PC-9 (cell line): ENCODE measurements around the gene TMEM179. TPM values are rescaled to one million over a fixed set of nuclear protein-coding genes. Genes with fewer than 3 reads are reported as not detected.

ENCODE experiments used
- BruUV-seq: library from RNA; stranded (reverse); fragments of 400-500 nt; replicated peaks from 2 replicates; lab custom pipeline; 2021; lab: Mats Ljungman, UMichigan
- CTCF ChIA-PET: fragments of 300-600 bp; sonication (Branson Sonifier 250); formaldehyde crosslinking; loops from one replicate; lab custom pipeline; 2022; ENCODE audit warnings: antibody characterized with exemption; lab: Charles Lee
- POLR2A ChIA-PET: fragments of 300-600 bp; sonication (Branson Sonifier 250); formaldehyde crosslinking; loops from one replicate; lab custom pipeline; 2022; ENCODE audit warnings: antibody characterized with exemption; ENCODE audit not compliant: unreplicated experiment; lab: Charles Lee
- DNase-seq, 2 experiments: peaks; one replicate each; pipeline versions ENCODE4 v3.0.0 to v3.0.0-alpha.2; 2015 to 2022; ENCODE audit warnings: mixed read lengths in 1 of 2
- H2AFZ ChIP-seq: fragments of 200-600 bp; sonication (generic); 2 replicates; pipeline ENCODE4 v1.8.1; 2017; ENCODE audit warnings: antibody characterized with exemption
- H3F3A ChIP-seq: fragments of 200-600 bp; sonication (generic); 2 replicates; pipeline ENCODE4 v1.8.1; 2017; ENCODE audit warnings: antibody characterized with exemption, mild to moderate bottlenecking, low read depth; ENCODE audit not compliant: insufficient read depth
- H3K27ac ChIP-seq: fragments of 200-600 bp; sonication (generic); 2 replicates; pipeline ENCODE4 v1.6.1; 2016; ENCODE audit warnings: mixed run types
- H3K27me3 ChIP-seq: fragments of 200-600 bp; sonication (generic); 2 replicates; pipeline ENCODE4 v1.6.1; 2016; ENCODE audit warnings: low read depth, mixed run types; ENCODE audit not compliant: insufficient read depth
- H3K36me3 ChIP-seq: fragments of 200-600 bp; sonication (generic); 2 replicates; pipeline ENCODE4 v1.6.1; 2016; ENCODE audit warnings: low read depth, mixed run types
- H3K4me1 ChIP-seq: fragments of 200-600 bp; sonication (generic); replicated peaks from 2 replicates; pipeline ENCODE4 v1.6.1; 2016; ENCODE audit warnings: mixed run types; ENCODE audit not compliant: insufficient read depth
- H3K4me2 ChIP-seq: fragments of 200-600 bp; sonication (generic); 2 replicates; pipeline ENCODE4 v1.6.1; 2017; ENCODE audit warnings: mixed run types
- H3K4me3 ChIP-seq: fragments of 200-600 bp; sonication (generic); 2 replicates; pipeline ENCODE4 v1.6.1; 2016; ENCODE audit warnings: mixed run types
- H3K79me2 ChIP-seq: fragments of 200-600 bp; sonication (generic); 2 replicates; pipeline ENCODE4 v1.6.1; 2017; ENCODE audit warnings: low read depth, mixed run types
- H3K9me2 ChIP-seq: fragments of 200-600 bp; sonication (generic); 2 replicates; pipeline ENCODE4 v1.8.1; 2017; ENCODE audit warnings: mild to moderate bottlenecking; ENCODE audit not compliant: insufficient read depth
- H3K9me3 ChIP-seq: fragments of 200-600 bp; sonication (generic); 2 replicates; pipeline ENCODE4 v1.8.1; 2016; ENCODE audit warnings: low read depth; ENCODE audit not compliant: insufficient read depth
- H4K20me1 ChIP-seq: fragments of 200-600 bp; sonication (generic); 2 replicates; pipeline ENCODE4 v1.8.1; 2017; ENCODE audit not compliant: insufficient read depth
- CTCF ChIP-seq: fragments of 200-600 bp; sonication (generic); conservative IDR thresholded peaks from 2 replicates; pipeline ENCODE4 v1.6.1; 2017; ENCODE audit warnings: mixed run types, antibody characterized with exemption, mild to moderate bottlenecking, moderate library complexity
- EZH2 ChIP-seq: fragments of 200-600 bp; sonication (generic); IDR thresholded peaks from 2 replicates; pipeline ENCODE4 v1.8.0; 2017; ENCODE audit warnings: antibody characterized with exemption, low read depth
- intact Hi-C: fragments of 100-400 bp; cut with micrococcal nuclease; formaldehyde crosslinking; loops from one replicate; pipeline ENCODE4 v1.10.0; 2022; ENCODE audit not compliant: unreplicated experiment
- total RNA-seq: library from RNA; stranded (reverse); gene quantifications from 2 replicates; pipeline ENCODE4 v1.2.3, GENCODE V29; 2021

The TMEM179 gene
- total RNA-seq, 1 experiment from 2014 or later = not detected

- no peak for TF ChIP-seq EZH2
- TF ChIP-seq CTCF = no peak
- Histone ChIP-seq H2AFZ (no peak overlapping the region), H3K79me2 (no peaks in the 10 kb centered on the region), H3F3A (no peaks in the 10 kb centered on the region), H3K4me3 (no peak overlapping the region), H3K27me3 (peaks cover 44% of the 10 kb centered on the region), H3K9me2 (no peaks in the 10 kb centered on the region), H4K20me1 (no peaks in the 10 kb centered on the region), H3K36me3 (no peaks in the 10 kb centered on the region), H3K27ac (no peak overlapping the region), H3K4me1 (no peaks in the 10 kb centered on the region), H3K4me2 (no peak overlapping the region), H3K9me3 (peaks cover 4% of the 10 kb centered on the region; the same call in 1 of the 2 replicates)
- ChIA-PET CTCF (no interaction called here), POLR2A (no interaction called here)
- intact Hi-C loops = loop anchor here (2.0 to 5.0 kb wide), 2 partner anchors 505 to 563 kb away; partner anchors contain the start of gene KIF26A
- no peak for DNase-seq
- BruUV-seq = no TSS peak
These were observed 37.4 kb upstream of the TMEM179 start for GRCh38 chr14:104641753-104642539.

- Histone ChIP-seq H3K79me2 (no peaks in the 10 kb centered on the region), H3K4me2 (no peak overlapping the region), H3K27me3 (peaks cover 52% of the 10 kb centered on the region), H3K36me3 (no peaks in the 10 kb centered on the region), H3K9me2 (no peaks in the 10 kb centered on the region), H3K4me1 (no peaks in the 10 kb centered on the region), H2AFZ (no peak overlapping the region), H3K9me3 (peaks cover 4% of the 10 kb centered on the region; the same call in 1 of the 2 replicates), H4K20me1 (no peaks in the 10 kb centered on the region), H3F3A (no peaks in the 10 kb centered on the region), H3K27ac (no peak overlapping the region), H3K4me3 (no peak overlapping the region)
- CTCF ChIA-PET = no interaction called here
- intact Hi-C loops = loop anchor here (1.0 to 5.0 kb wide), 3 partner anchors 10 to 562 kb away; partner anchors contain the start of gene KIF26A
- POLR2A ChIA-PET = no interaction called here
- BruUV-seq = no TSS peak
- no peak for TF ChIP-seq EZH2
- no peak for TF ChIP-seq CTCF
- no peak for DNase-seq
These were observed 36.1 kb upstream of the TMEM179 start for GRCh38 chr14:104640681-104641080.

GRCh38 chr14:104639885-104640548 lies 35.4 kb upstream of the TMEM179 start:
- Histone ChIP-seq H3K9me3 (no peaks in the 10 kb centered on the region), H3K4me2 (0 out of 2 replicates have a peak overlapping the region, but pooled peaks have one; percentile 34), H3K27ac (no peak overlapping the region), H4K20me1 (no peaks in the 10 kb centered on the region), H3K4me3 (no peak overlapping the region), H3K79me2 (no peaks in the 10 kb centered on the region), H3K36me3 (no peaks in the 10 kb centered on the region), H3K9me2 (no peaks in the 10 kb centered on the region), H3K4me1 (no peaks in the 10 kb centered on the region), H2AFZ (no peak overlapping the region), H3K27me3 (peaks cover 56% of the 10 kb centered on the region), H3F3A (no peaks in the 10 kb centered on the region)
- TF ChIP-seq EZH2 (no peak), CTCF (peak; percentile 92)
- no TSS peak for BruUV-seq
- intact Hi-C loops = loop anchor here (1.0 to 5.0 kb wide), 3 partner anchors 10 to 561 kb away; partner anchors contain the start of gene KIF26A
- DNase-seq = peak; percentile 42 to 62
- ChIA-PET CTCF (no interaction called here), POLR2A (interaction anchor here (0.6 kb wide), 1 partner anchor 58 kb away, joined by 9 read pairs; no protein-coding TSS in a partner anchor)
